Neural cell (in vitro differentiated cells): Measurements from ENCODE around the gene FMC1.

Experiments
- CTCF ChIP-seq: fragments of 450-650 bp; IDR thresholded peaks from 2 replicates; pipeline ENCODE4 v1.5.1; 2014; ENCODE audit warnings: antibody characterized with exemption, mild to moderate bottlenecking, moderate library complexity; ENCODE audit not compliant: poor library complexity, severe bottlenecking
- EP300 ChIP-seq: fragments of 450-650 bp; conservative IDR thresholded peaks from 2 replicates; pipeline ENCODE4 v1.6.1; 2014; ENCODE audit warnings: antibody characterized with exemption, mild to moderate bottlenecking, moderate library complexity; ENCODE audit not compliant: poor library complexity, severe bottlenecking
- EZH2 ChIP-seq: fragments of 200-600, 300-800 bp; shearing (Covaris generic), sonication (generic); IDR thresholded peaks from 2 replicates; pipeline ENCODE4 v1.6.1; 2014; ENCODE audit warnings: antibody characterized with exemption, low read length, borderline replicate concordance, mild to moderate bottlenecking; ENCODE audit not compliant: insufficient read depth, poor library complexity, severe bottlenecking
- MXI1 ChIP-seq: fragments of 450-650 bp; conservative IDR thresholded peaks from 2 replicates; pipeline ENCODE4 v1.6.1; 2014; ENCODE audit warnings: antibody characterized with exemption, mild to moderate bottlenecking; ENCODE audit not compliant: poor library complexity, severe bottlenecking
- POLR2AphosphoS5 ChIP-seq: IDR thresholded peaks from 2 replicates; pipeline ENCODE4 v1.6.1; 2012
- RAD21 ChIP-seq: fragments of 450-650 bp; conservative IDR thresholded peaks from 2 replicates; pipeline ENCODE4 v1.6.1; 2014; ENCODE audit warnings: antibody characterized with exemption, mild to moderate bottlenecking, moderate library complexity
- REST ChIP-seq: IDR thresholded peaks from 2 replicates; pipeline ENCODE4 v1.6.1; 2012; ENCODE audit warnings: borderline replicate concordance
- SMC3 ChIP-seq: fragments of 450-650 bp; conservative IDR thresholded peaks from 2 replicates; pipeline ENCODE4 v1.6.1; 2014; ENCODE audit warnings: antibody characterized with exemption, mild to moderate bottlenecking, moderate library complexity; ENCODE audit not compliant: poor library complexity

GRCh38 chr7:139394540-139394939 is 53.4 kb downstream of the FMC1 start:
- TF ChIP-seq POLR2AphosphoS5 (no peak), CTCF (no peak), REST (no peak), SMC3 (no peak), EZH2 (no peak), EP300 (no peak), RAD21 (no peak), MXI1 (no peak)
